ENCODE results near the gene METAP1D. TPM values are rescaled to one million over a fixed set of nuclear protein-coding genes. Genes with fewer than 3 reads are reported as not detected.
A peak's percentile ranks its signal among the peaks of the same experiment; 100 is the strongest.

The METAP1D gene
- polyA plus RNA-seq, 1 of the 3 experiments (the other 2 are of a cell fraction), result 10.3 TPM

GRCh38 chr2:172052000-172052983 lies 52.5 kb downstream of the METAP1D start:
- no peaks in the 10 kb centered on the region for H3K36me3 ChIP-seq (replicated peaks in 1 of 2; ENCODE audit: control insufficient read depth in 1 of 2, insufficient read depth in 2 of 2, low read length in 1 of 2)
- TF ChIP-seq EP300 (IDR thresholded peaks at IDR 0.05; ENCODE audit: borderline replicate concordance in 1 of 2, low read depth in 1 of 2, low read length in 1 of 2) (no peak), RFX5 (IDR thresholded peaks at IDR 0.05; ENCODE audit: low read length) (no peak), TEAD4 (IDR thresholded peaks at IDR 0.05; ENCODE audit: borderline replicate concordance, insufficient read depth) (no peak), ELF1 (IDR thresholded peaks at IDR 0.05) (no peak), CTCF (IDR thresholded peaks at IDR 0.05) (no peak), USF1 (IDR thresholded peaks at IDR 0.05; ENCODE audit: borderline replicate concordance, low read depth) (no peak), RAD21 (IDR thresholded peaks at IDR 0.05; ENCODE audit: low read length) (no peak), SMC3 (IDR thresholded peaks at IDR 0.05; ENCODE audit: low read depth, low read length) (no peak), MXI1 (IDR thresholded peaks at IDR 0.05; ENCODE audit: low read depth, low read length) (no peak), PBX3 (IDR thresholded peaks at IDR 0.05) (no peak), MAX (IDR thresholded peaks at IDR 0.05; ENCODE audit: low read depth) (no peak), SIN3A (IDR thresholded peaks at IDR 0.05; ENCODE audit: borderline replicate concordance, low read depth, low read length) (no peak), MEF2A (IDR thresholded peaks at IDR 0.05; ENCODE audit: borderline replicate concordance, low read depth) (no peak), REST (IDR thresholded peaks at IDR 0.05; ENCODE audit: low read depth, low read length) (no peak), JUND (IDR thresholded peaks at IDR 0.05) (no peak), RXRA (IDR thresholded peaks at IDR 0.05; ENCODE audit: borderline replicate concordance, low read depth) (no peak), IRF3 (IDR thresholded peaks at IDR 0.05; ENCODE audit: low read depth, low read length) (no peak)
- no peak overlapping the region for H3K27ac ChIP-seq (ENCODE audit: low read depth in 2 of 2, low read length in 1 of 2)
- POLR2A ChIA-PET, result interaction anchor here (0.5 kb wide), 1 partner anchor 48 kb away, joined by 4 read pairs; no protein-coding TSS in a partner anchor
- H3K9ac ChIP-seq, result no peak overlapping the region
- DNase-seq, result peak; percentile 28
- WGBS (ENCODE audit: low lambda C conversion rate), result 66% methylated on average over 4 of the region's 4 CpGs
- H2AFZ ChIP-seq (ENCODE audit: low read depth), result no peak overlapping the region
- no peaks in the 10 kb centered on the region for H3K79me2 ChIP-seq (ENCODE audit: insufficient read depth)
- no peaks in the 10 kb centered on the region for H3F3A ChIP-seq (replicated peaks; ENCODE audit: insufficient read depth)
- H3K27me3 ChIP-seq (ENCODE audit: insufficient read depth), result no peaks in the 10 kb centered on the region
- peaks cover 3 to 18% of the 10 kb centered on the region in 2 experiments; a peak in 3 of 4 replicates for H3K4me1 ChIP-seq (ENCODE audit: control insufficient read depth in 1 of 2, insufficient read depth in 2 of 2, low read depth in 1 of 2, low read length in 1 of 2)
- H3K9me3 ChIP-seq, result no peaks in the 10 kb centered on the region
- H3K4me2 ChIP-seq, result no peak overlapping the region
- CTCF ChIA-PET, result interaction anchor here (0.9 to 1.4 kb wide), 4 partner anchors 9 to 346 kb away, joined by 3 to 5 read pairs (median 4); partner anchors contain the start of gene DLX2
- H4K20me1 ChIP-seq (ENCODE audit: insufficient read depth), result no peaks in the 10 kb centered on the region
- no peak overlapping the region for H3K4me3 ChIP-seq (ENCODE audit: low read depth in 2 of 2, low read length in 1 of 2)
- H3K9me2 ChIP-seq, result no peaks in the 10 kb centered on the region

All from SK-N-SH (cell line).